Stimulated activated CD8-positive, alpha-beta memory T cell treated with anti-CD3 and anti-CD28 coated beads, Interleukin-15, amount 100 ng/mL, for 24 hours (primary cell): ENCODE results near the gene TSSK1B.
"Not testable (repeated sequence)": the region's sequence is repeated elsewhere in the genome, so short reads cannot be mapped to it uniquely, and the experiment has no call there.

Experiments
- DNase-seq: peaks from one replicate; pipeline ENCODE4 v3.0.0-alpha.2; 2020; ENCODE audit warnings: low read depth

The TSSK1B gene

GRCh38 chr5:113434889-113435288, at the start of gene TSSK1B:
TSSK1B (minus strand) TSS chr5:113434989; CDS start chr5:113434839, 150 bp downstream.
- DNase-seq = no peak

GRCh38 chr5:113480243-113480642, 45.5 kb upstream of the TSSK1B start:
- no peak for DNase-seq

GRCh38 chr5:113478691-113479090, 43.9 kb upstream of the TSSK1B start:
- DNase-seq = no peak

- DNase-seq = no peak
Measured at GRCh38 chr5:113474100-113474728, 39.4 kb upstream of the TSSK1B start.

- DNase-seq = no peak
Measured at GRCh38 chr5:113463032-113463431, 28.2 kb upstream of the TSSK1B start.

GRCh38 chr5:113457106-113457505, 22.3 kb upstream of the TSSK1B start:
- not testable (repeated sequence) for DNase-seq

- no peak for DNase-seq
Measured at GRCh38 chr5:113452941-113453340, 18.2 kb upstream of the TSSK1B start.

GRCh38 chr5:113451797-113452196, 17.0 kb upstream of the TSSK1B start:
- no peak for DNase-seq

- DNase-seq = no peak
Measured at GRCh38 chr5:113450929-113451328, 16.1 kb upstream of the TSSK1B start.

GRCh38 chr5:113450462-113450861, 15.7 kb upstream of the TSSK1B start:
- DNase-seq = no peak

GRCh38 chr5:113448252-113448651, 13.5 kb upstream of the TSSK1B start:
- DNase-seq = no peak

GRCh38 chr5:113447498-113448050, 12.8 kb upstream of the TSSK1B start:
- DNase-seq = no peak

- no peak for DNase-seq
Measured at GRCh38 chr5:113446358-113446927, 11.7 kb upstream of the TSSK1B start.

GRCh38 chr5:113437111-113437510, 2.3 kb upstream of the TSSK1B start:
- no peak for DNase-seq

GRCh38 chr5:113435575-113435974, 786 bp upstream of the TSSK1B start:
- no peak for DNase-seq

GRCh38 chr5:113433862-113434612, 752 bp downstream of the TSSK1B start:
- no peak for DNase-seq

- DNase-seq = no peak
Measured at GRCh38 chr5:113433071-113433470, 1.7 kb downstream of the TSSK1B start.

GRCh38 chr5:113427871-113428574, 6.8 kb downstream of the TSSK1B start:
- no peak for DNase-seq

- DNase-seq = no peak
Measured at GRCh38 chr5:113425909-113426308, 8.9 kb downstream of the TSSK1B start.

GRCh38 chr5:113421693-113422092, 13.1 kb downstream of the TSSK1B start:
- no peak for DNase-seq

GRCh38 chr5:113405530-113405929, 29.3 kb downstream of the TSSK1B start:
- no peak for DNase-seq

GRCh38 chr5:113404269-113404668, 30.5 kb downstream of the TSSK1B start:
- DNase-seq = no peak
